Measurements from ENCODE around the gene STS. TPM values are rescaled to one million over a fixed set of nuclear protein-coding genes. Genes with fewer than 3 reads are reported as not detected.

STS gene
- total and polyA plus RNA-seq, 2 donors (not counting 3 experiments of a cell fraction or from before 2014, with no cell fraction given), result 2.1 to 4.9 TPM

DNA sequence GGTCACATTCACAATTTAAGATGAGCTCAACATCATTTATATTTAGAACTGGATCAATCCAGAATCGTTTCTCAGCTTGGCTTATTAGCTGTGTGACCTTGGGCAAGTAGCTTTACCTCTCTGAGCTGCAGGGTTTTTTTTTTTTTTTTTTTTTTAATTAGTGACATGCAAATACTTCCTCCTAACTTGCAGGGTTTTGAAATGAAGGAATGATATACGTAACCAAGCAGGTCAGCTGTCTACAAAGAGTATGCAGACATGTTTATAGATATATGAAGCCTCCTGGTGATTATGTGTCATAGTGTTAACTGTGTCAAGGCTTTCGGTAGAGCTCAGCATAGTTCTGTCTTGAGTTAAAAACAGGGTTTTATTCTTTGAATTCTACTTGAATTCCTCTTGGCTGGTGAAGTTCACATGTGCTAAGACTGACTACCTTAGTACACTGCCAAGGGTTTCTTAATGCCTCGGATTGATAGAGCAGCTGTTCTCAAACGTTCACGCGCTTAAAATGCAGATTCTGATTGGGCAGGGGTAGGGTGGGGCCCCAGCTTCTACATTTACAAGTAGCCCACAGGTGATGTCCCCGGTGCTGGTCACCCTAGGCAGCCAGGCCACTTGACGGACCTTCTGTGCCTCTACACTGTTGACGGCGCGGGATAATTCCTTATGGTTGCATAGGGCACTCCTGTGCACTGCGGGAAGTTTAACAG, 654 bp upstream of the STS start:
- Histone ChIP-seq H3K9ac (replicated peaks; ENCODE audit: extremely low read depth, insufficient read depth, low read length) (peak overlapping the region; percentile 71), H3K4me2 (ENCODE audit: insufficient read depth, low read length) (peak overlapping the region; percentile 70), H3K36me3 (ENCODE audit: control insufficient read depth in 2 of 2, extremely low read depth in 1 of 2, insufficient read depth in 2 of 2, low read length in 2 of 2) (no peaks in the 10 kb centered on the region), H3K27ac (ENCODE audit: insufficient read depth, low read depth, low read length) (no peak overlapping the region), H3K9me3 (replicated peaks; ENCODE audit: control insufficient read depth, insufficient read depth, low read length) (no peaks in the 10 kb centered on the region), H3K4me1 (ENCODE audit: control insufficient read depth, extremely low read depth, insufficient read depth, low read length) (no peaks in the 10 kb centered on the region), H3K27me3 (ENCODE audit: control insufficient read depth in 2 of 2, insufficient read depth in 2 of 2, low read length in 2 of 2) (no peaks in the 10 kb centered on the region), H3K9me1 (replicated peaks; ENCODE audit: control insufficient read depth, extremely low read depth, insufficient read depth, low read length) (no peaks in the 10 kb centered on the region), H2AFZ (ENCODE audit: low read depth, low read length) (no peak overlapping the region), H3K79me2 (ENCODE audit: control insufficient read depth, insufficient read depth, low read length) (peaks cover 17% of the 10 kb centered on the region), H4K20me1 (replicated peaks; ENCODE audit: control insufficient read depth, extremely low read depth, insufficient read depth, low read length) (no peaks in the 10 kb centered on the region), H3K4me3 (replicated peaks in 1 of 3; ENCODE audit: insufficient read depth in 1 of 3, low read depth in 1 of 3, low read length in 3 of 3) (peak overlapping the region; percentile 1 to 86 (median 27))
- CTCF ChIA-PET, result interaction anchor here (1.1 kb wide), 1 partner anchor 14 kb away, joined by 5 read pairs; no protein-coding TSS in a partner anchor
- intact Hi-C loops (cut with micrococcal nuclease), result loop anchor here (5.0 kb wide), 1 partner anchor 65 kb away; no protein-coding TSS in a partner anchor
- no peak for TF ChIP-seq FOS (IDR thresholded peaks at IDR 0.05; ENCODE audit: borderline replicate concordance, insufficient read depth, low read length)
- TF ChIP-seq, protein P1, sequence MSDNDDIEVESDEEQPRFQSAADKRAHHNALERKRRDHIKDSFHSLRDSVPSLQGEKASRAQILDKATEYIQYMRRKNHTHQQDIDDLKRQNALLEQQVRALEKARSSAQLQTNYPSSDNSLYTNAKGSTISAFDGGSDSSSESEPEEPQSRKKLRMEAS (IDR thresholded peaks at IDR 0.05; ENCODE audit: insufficient read depth, insufficient read length), result no peak
- TF ChIP-seq EZH2 (IDR thresholded peaks at IDR 0.05; ENCODE audit: borderline replicate concordance, low read depth, low read length, severe bottlenecking), result no peak
- no peak for TF ChIP-seq JUN (IDR thresholded peaks at IDR 0.05; ENCODE audit: borderline replicate concordance, insufficient read depth, insufficient read length, low read depth)
- TF ChIP-seq MYC (IDR thresholded peaks at IDR 0.05; ENCODE audit: low read depth, low read length), result no peak
- TF ChIP-seq, protein P2, sequence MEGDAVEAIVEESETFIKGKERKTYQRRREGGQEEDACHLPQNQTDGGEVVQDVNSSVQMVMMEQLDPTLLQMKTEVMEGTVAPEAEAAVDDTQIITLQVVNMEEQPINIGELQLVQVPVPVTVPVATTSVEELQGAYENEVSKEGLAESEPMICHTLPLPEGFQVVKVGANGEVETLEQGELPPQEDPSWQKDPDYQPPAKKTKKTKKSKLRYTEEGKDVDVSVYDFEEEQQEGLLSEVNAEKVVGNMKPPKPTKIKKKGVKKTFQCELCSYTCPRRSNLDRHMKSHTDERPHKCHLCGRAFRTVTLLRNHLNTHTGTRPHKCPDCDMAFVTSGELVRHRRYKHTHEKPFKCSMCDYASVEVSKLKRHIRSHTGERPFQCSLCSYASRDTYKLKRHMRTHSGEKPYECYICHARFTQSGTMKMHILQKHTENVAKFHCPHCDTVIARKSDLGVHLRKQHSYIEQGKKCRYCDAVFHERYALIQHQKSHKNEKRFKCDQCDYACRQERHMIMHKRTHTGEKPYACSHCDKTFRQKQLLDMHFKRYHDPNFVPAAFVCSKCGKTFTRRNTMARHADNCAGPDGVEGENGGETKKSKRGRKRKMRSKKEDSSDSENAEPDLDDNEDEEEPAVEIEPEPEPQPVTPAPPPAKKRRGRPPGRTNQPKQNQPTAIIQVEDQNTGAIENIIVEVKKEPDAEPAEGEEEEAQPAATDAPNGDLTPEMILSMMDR (IDR thresholded peaks at IDR 0.05; ENCODE audit: extremely low read depth in 1 of 2, insufficient read depth in 1 of 2, low read depth in 1 of 2, low read length in 2 of 2), result no peak
- no peak for TF ChIP-seq GATA2 (IDR thresholded peaks at IDR 0.05; ENCODE audit: insufficient read depth, insufficient read length, low read depth, low read length)
- TF ChIP-seq POLR2AphosphoS5 (IDR thresholded peaks at IDR 0.05; ENCODE audit: insufficient read depth, low read depth, low read length), result no peak
- no peak for TF ChIP-seq POLR2A (IDR thresholded peaks at IDR 0.05; ENCODE audit: low read depth, low read length)
- no TSS peak for BruUV-seq (replicated peaks)
- peak; percentile 38 for FAIRE-seq
- POLR2A ChIA-PET, result interaction anchor here (0.9 kb wide), 1 partner anchor 12 kb away, joined by 3 read pairs; no protein-coding TSS in a partner anchor
- no peak for DNase-seq (ENCODE audit: low read depth, low spot score)
- dilution Hi-C loops (cut with MboI; ENCODE audit: extremely low pct_ligation_motif_present, low sequenced_read_pairs), result no loop called here
